GM12878 (cell line): ENCODE measurements around the gene SIL1.

ENCODE experiments used
- BCL11A ChIP-seq: IDR thresholded peaks from 2 replicates; pipeline ENCODE4 v1.6.1; 2011; ENCODE audit warnings: low read depth, low read length
- BRCA1 ChIP-seq: IDR thresholded peaks from 2 replicates; pipeline ENCODE4 v1.6.1; 2011; ENCODE audit warnings: low read depth, low read length, improper control_type of control experiment
- CTCF ChIP-seq, 3 experiments: IDR thresholded peaks in 2 of 3; conservative IDR thresholded peaks in 1 of 3; 2 replicates each; pipeline ENCODE4 v1.5.1; 2011; ENCODE audit warnings: low read depth in 3 of 3, low read length in 3 of 3, mild to moderate bottlenecking in 3 of 3, control low read depth in 2 of 3, moderate library complexity in 2 of 3, inconsistent platforms in 1 of 3, mixed read lengths in 1 of 3; ENCODE audit not compliant: control insufficient read depth in 2 of 3, insufficient read depth in 1 of 3; ENCODE audit errors: extremely low read depth in 1 of 3
- ETV6 ChIP-seq, 2 experiments: fragments of 450-650 bp in 1 of 2; IDR thresholded peaks in 1 of 2; conservative IDR thresholded peaks in 1 of 2; 2 replicates each; pipeline ENCODE4 v1.6.1; 2014; ENCODE audit warnings: antibody characterized with exemption in 1 of 2, borderline replicate concordance in 1 of 2, low read depth in 1 of 2, mild to moderate bottlenecking in 1 of 2, moderate library complexity in 1 of 2
- HDAC2 ChIP-seq: fragments of 200-600 bp; sonication (generic); IDR thresholded peaks from 2 replicates; pipeline ENCODE4 v1.6.1; 2017
- MAX ChIP-seq: IDR thresholded peaks from 2 replicates; pipeline ENCODE4 v1.6.1; 2012; ENCODE audit warnings: low read depth, low read length, improper control_type of control experiment
- POLR2A ChIP-seq: IDR thresholded peaks from 2 replicates; pipeline ENCODE4 v1.6.1; 2011; ENCODE audit warnings: low read depth, mild to moderate bottlenecking, low read length
- SMC3 ChIP-seq: IDR thresholded peaks from 2 replicates; pipeline ENCODE4 v1.6.1; 2011; ENCODE audit warnings: low read length, improper control_type of control experiment, borderline replicate concordance
- USF1 ChIP-seq: IDR thresholded peaks from 2 replicates; pipeline ENCODE4 v1.6.1; 2011; ENCODE audit warnings: borderline replicate concordance, low read depth, mild to moderate bottlenecking, moderate library complexity, mixed read lengths, low read length; ENCODE audit not compliant: insufficient read depth; ENCODE audit errors: extremely low read length
- ZBTB4 ChIP-seq: fragments of 450-650 bp; formaldehyde crosslinking; IDR thresholded peaks from 2 replicates; pipeline ENCODE4 v1.4.0; 2022; ENCODE audit warnings: mild to moderate bottlenecking, moderate library complexity
- ZBTB40 ChIP-seq: fragments of 450-650 bp; IDR thresholded peaks from 2 replicates; pipeline ENCODE4 v1.6.1; 2016; ENCODE audit warnings: mild to moderate bottlenecking, moderate library complexity, borderline replicate concordance
- ZNF592 ChIP-seq: fragments of 450-650 bp; IDR thresholded peaks from 2 replicates; pipeline ENCODE4 v1.6.1; 2017; ENCODE audit warnings: mild to moderate bottlenecking, moderate library complexity

GRCh38 chr5:138942066-138942465 lies 256.1 kb downstream of the SIL1 start:
- TF ChIP-seq BCL11A (no peak), USF1 (no peak), SMC3 (no peak), HDAC2 (no peak), ETV6 (conservative IDR thresholded peaks at IDR 0.05 in 1 of 2, IDR thresholded peaks at IDR 0.05 in 1 of 2; ENCODE audit: borderline replicate concordance in 1 of 2, low read depth in 1 of 2) (no peak), ZNF592 (no peak), CTCF (IDR thresholded peaks at IDR 0.05 in 2 of 3, conservative IDR thresholded peaks at IDR 0.05 in 1 of 3; ENCODE audit: control insufficient read depth in 2 of 3, extremely low read depth in 1 of 3, insufficient read depth in 1 of 3, low read depth in 3 of 3, low read length in 3 of 3) (no peak), POLR2A (no peak), MAX (no peak), ZBTB40 (no peak), ZBTB4 (CRISPR knock-in tag) (no peak), BRCA1 (no peak)
